Measurements from ENCODE around the gene GTSE1. TPM values are rescaled to one million over a fixed set of nuclear protein-coding genes. Genes with fewer than 3 reads are reported as not detected.

Gene GTSE1
- polyA plus RNA-seq, 1 donor (not counting 4 experiments of a cell fraction or from before 2014, with no cell fraction given), result 4.7 TPM

DNA sequence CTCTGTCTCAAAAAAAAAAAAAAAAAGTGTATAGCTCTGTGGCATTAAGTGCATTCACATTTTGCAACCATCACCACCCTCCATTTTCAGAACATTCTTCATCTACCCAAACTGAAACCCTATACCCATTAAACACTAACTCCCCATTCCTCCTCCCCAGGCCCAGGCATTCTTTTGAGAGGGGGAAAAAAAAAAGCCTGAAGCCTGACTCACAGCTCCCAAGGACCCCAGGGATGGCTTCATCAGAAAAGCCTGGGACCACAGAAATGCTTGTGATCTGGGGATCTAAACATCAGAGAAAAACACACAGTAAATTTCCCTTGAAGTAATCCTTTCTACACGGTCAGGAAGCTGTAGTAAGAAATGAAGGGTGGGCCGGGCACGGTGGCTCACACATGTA, 10.7 kb upstream of the GTSE1 start:
- no peaks in the 10 kb centered on the region for H3K9me3 ChIP-seq (ENCODE audit: control insufficient read depth, low read depth, low read length)
- H4K20me1 ChIP-seq (ENCODE audit: control insufficient read depth, extremely low read depth, insufficient read depth, low read length), result no peaks in the 10 kb centered on the region
- dilution Hi-C loops (cut with MboI; ENCODE audit: extremely low pct_ligation_motif_present, low sequenced_read_pairs), result no loop called here
- no peak overlapping the region for H3K4me3 ChIP-seq (ENCODE audit: control insufficient read depth in 2 of 3, extremely low read depth in 1 of 3, insufficient read depth in 2 of 3, low read depth in 1 of 3, low read length in 3 of 3)
- H3K4me2 ChIP-seq (ENCODE audit: control insufficient read depth, extremely low read depth, insufficient read depth, low read depth, low read length), result no peak overlapping the region
- H3K79me2 ChIP-seq (ENCODE audit: control insufficient read depth, insufficient read depth, low read length), result no peaks in the 10 kb centered on the region
- peaks cover 7% of the 10 kb centered on the region for H3K4me1 ChIP-seq (ENCODE audit: control insufficient read depth, extremely low read depth, insufficient read depth, low read length)
- H3K27me3 ChIP-seq (ENCODE audit: control insufficient read depth, extremely low read depth, insufficient read depth, low read length), result peaks cover 4% of the 10 kb centered on the region
- DNase-seq (ENCODE audit: low read depth, low spot score), result no peak
- TF ChIP-seq EZH2 (IDR thresholded peaks at IDR 0.05; ENCODE audit: low read length) (no peak), CTCF (optimal IDR thresholded peaks at IDR 0.05 in 1 of 3, IDR thresholded peaks at IDR 0.05 in 1 of 3, conservative IDR thresholded peaks at IDR 0.05 in 1 of 3; ENCODE audit: extremely low read depth in 1 of 3, insufficient read depth in 2 of 3, low read length in 3 of 3) (no peak)
- no peak overlapping the region for H3K27ac ChIP-seq (ENCODE audit: control insufficient read depth, insufficient read depth, low read length)
- no peak overlapping the region for H2AFZ ChIP-seq (ENCODE audit: control insufficient read depth, low read length)
- no peak overlapping the region for H3K9ac ChIP-seq (ENCODE audit: control insufficient read depth, extremely low read depth, insufficient read depth, low read length)
- peaks cover 6 to 8% of the 10 kb centered on the region in 2 experiments for H3K36me3 ChIP-seq (ENCODE audit: control insufficient read depth in 2 of 2, extremely low read depth in 1 of 2, insufficient read depth in 2 of 2, low read length in 2 of 2)
- no peak for FAIRE-seq
- no peaks in the 10 kb centered on the region for H3K9me1 ChIP-seq (ENCODE audit: control insufficient read depth, extremely low read depth, insufficient read depth, low read length)

DNA sequence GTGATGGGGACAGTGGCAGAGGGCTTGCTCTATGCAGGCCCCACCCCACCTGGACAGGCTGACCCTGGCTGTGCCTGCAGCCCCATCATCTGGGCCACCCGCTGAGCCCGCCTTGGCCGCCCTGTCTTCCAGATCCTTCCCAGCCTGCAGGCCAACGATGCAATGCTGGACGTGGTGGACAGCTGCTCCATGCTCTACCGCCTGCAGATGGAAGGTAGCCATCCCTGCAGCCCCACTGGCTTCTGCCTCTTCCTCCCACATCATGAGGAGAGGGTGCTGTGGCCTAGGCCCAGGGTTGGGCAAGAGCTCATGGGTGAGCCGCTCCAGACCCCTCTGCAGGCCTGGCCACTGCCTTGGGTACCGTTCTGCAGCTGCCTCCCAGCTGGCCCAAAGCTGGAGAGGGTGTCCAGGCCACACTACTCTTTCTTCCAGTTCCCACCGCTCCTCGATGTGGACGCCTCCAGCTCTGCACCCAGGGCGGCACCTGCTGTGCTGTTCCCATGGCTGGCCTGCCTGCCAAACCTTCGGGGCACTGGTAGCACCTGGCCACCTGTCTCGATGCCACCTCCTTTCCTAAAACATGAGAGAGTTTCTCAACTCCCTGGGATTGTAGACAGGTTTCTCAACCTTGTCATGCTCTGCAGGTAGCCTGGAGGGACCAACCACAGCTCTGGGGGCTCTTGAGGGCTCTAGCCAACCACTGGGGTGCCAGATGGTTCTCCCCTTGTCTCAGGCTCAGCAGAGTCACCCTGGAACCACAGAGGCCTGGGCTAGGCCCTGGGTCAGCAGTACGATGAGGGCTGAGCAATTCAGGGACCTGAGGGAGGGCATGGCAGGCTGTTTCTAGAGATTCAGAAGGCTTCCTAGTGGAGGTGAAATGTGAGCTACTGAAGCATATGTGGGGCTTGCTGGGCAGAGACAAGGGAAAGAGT, 9.5 kb upstream of the GTSE1 start:
- FAIRE-seq, result no peak
- Histone ChIP-seq H3K27ac (ENCODE audit: control insufficient read depth, insufficient read depth, low read length) (no peak overlapping the region), H2AFZ (ENCODE audit: control insufficient read depth, low read length) (no peak overlapping the region), H3K9ac (ENCODE audit: control insufficient read depth, extremely low read depth, insufficient read depth, low read length) (no peak overlapping the region), H3K9me3 (ENCODE audit: control insufficient read depth, low read depth, low read length) (no peaks in the 10 kb centered on the region), H3K4me2 (ENCODE audit: control insufficient read depth, extremely low read depth, insufficient read depth, low read depth, low read length) (no peak overlapping the region), H3K36me3 (ENCODE audit: control insufficient read depth in 2 of 2, extremely low read depth in 1 of 2, insufficient read depth in 2 of 2, low read length in 2 of 2) (peaks cover 0 to 7% of the 10 kb centered on the region in 2 experiments), H3K27me3 (ENCODE audit: control insufficient read depth, extremely low read depth, insufficient read depth, low read length) (peaks cover 4% of the 10 kb centered on the region), H3K79me2 (ENCODE audit: control insufficient read depth, insufficient read depth, low read length) (no peaks in the 10 kb centered on the region), H4K20me1 (ENCODE audit: control insufficient read depth, extremely low read depth, insufficient read depth, low read length) (no peaks in the 10 kb centered on the region), H3K4me3 (ENCODE audit: control insufficient read depth in 2 of 3, extremely low read depth in 1 of 3, insufficient read depth in 2 of 3, low read depth in 1 of 3, low read length in 3 of 3) (no peak overlapping the region), H3K4me1 (ENCODE audit: control insufficient read depth, extremely low read depth, insufficient read depth, low read length) (peaks cover 7% of the 10 kb centered on the region), H3K9me1 (ENCODE audit: control insufficient read depth, extremely low read depth, insufficient read depth, low read length) (no peaks in the 10 kb centered on the region)
- dilution Hi-C loops (cut with MboI; ENCODE audit: extremely low pct_ligation_motif_present, low sequenced_read_pairs), result no loop called here
- no peak for TF ChIP-seq EZH2 (IDR thresholded peaks at IDR 0.05; ENCODE audit: low read length)
- TF ChIP-seq CTCF (optimal IDR thresholded peaks at IDR 0.05 in 1 of 3, IDR thresholded peaks at IDR 0.05 in 1 of 3, conservative IDR thresholded peaks at IDR 0.05 in 1 of 3; ENCODE audit: extremely low read depth in 1 of 3, insufficient read depth in 2 of 3, low read length in 3 of 3), result no peak
- DNase-seq (ENCODE audit: low read depth, low spot score), result no peak
